NCI-H2029 (cell line): Measurements from ENCODE around the gene SALL3.

Experiments
- DNase-seq: peaks from one replicate; lab custom pipeline; 2025; lab: John Stamatoyannopoulos, UW

SALL3 gene

DNA sequence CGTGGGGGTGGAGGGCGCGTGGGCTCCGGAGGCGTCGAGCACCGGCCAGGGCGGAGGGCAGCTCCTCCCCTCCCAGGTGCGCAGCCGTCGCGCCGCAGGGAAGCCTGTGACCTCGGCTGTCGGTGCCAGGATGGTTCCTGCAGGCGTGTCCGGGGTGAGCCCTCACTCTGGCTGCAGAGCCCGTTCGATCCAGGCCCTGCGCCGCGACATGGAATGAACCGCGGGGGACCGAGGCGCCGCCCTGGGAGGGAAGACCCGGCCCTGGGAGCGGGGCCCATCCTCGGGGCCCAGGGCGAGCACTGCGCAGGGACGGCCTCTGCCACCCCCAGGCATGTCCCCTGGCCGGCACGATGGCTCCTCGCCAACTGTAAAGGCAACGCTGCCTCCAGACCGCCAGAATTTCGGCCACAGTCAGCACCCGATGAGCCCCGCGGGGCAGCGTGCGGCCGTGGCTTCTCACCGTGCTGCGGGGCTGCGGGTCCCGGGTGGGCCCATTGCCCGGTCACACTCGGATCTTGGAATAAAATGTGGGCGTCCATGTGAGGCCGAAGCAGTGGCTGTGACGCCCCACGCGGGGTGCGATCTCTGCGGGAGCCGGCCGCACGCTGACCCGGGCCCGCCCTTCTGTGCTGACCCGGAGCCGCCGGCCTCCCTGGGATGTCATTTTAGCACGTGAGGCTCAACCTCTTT lies 26.6 kb downstream of the SALL3 start:
- no peak for DNase-seq

DNA sequence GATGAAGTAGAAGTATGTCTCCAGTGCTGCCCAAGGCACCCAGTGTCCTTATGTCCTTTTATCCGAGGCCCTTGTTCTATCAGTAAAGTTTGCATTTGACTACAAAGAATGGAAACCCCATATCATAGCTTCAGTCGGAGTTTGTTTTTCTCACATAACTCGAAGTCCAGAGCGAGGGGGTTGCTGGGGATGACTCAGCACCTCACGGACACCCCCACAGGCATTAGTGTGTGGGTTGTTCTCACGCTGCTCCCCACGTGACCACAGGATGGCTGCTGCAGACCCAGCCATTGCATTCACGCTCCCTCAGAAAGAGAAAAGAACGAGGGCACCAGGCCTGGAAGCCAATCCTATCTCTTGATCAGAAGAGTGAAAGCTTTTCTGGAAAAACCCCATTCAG lies 27.8 kb downstream of the SALL3 start:
- DNase-seq = no peak

DNA sequence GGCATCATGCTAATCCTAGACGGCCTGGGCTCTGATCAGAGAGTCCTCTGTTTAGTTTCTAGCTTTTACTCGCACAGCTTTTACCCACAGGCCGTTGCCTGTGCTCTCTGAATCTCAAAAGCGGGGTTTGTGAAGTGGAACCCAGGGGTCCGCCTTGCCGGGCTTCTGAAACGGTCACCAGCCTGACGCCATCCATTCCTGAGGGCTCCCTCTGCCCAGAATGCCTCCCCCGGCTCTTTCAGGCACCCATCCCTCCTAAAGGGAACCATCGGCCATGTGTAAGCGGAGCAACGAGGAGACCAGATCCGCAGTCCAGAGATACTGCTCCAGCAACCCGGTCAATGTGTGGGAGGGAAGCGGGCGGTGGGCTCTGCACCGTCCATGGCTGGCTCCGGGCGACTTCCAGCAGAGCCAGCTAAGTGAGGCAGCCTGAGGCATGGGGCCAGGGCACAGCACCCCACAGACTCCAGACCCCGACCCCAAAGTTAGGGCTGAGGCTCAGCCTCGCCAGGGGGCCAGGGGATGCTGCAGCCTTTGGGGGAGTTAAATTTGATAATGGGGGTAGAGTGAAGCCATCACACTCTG lies 28.8 kb downstream of the SALL3 start:
- DNase-seq = no peak

DNA sequence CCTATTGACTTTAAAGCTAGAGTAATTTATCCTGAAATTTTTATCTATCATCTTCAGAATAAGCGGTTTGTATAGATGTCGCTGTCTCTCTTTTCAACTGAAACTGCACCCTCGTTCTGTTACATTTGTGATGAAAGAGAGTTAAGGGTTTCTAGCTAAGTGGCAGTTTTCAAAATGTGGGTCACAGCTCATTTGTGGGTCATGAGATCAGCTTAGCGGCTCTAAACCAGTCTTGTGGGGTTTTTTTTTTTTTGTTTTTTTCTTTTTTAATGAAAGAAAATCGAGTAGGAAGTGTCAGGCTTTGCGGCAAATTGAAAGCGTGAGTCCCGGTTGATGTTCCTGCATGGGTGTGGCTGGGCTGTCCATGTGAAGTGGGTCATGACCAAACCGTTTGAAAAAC lies 31.2 kb downstream of the SALL3 start:
- DNase-seq = no peak

DNA sequence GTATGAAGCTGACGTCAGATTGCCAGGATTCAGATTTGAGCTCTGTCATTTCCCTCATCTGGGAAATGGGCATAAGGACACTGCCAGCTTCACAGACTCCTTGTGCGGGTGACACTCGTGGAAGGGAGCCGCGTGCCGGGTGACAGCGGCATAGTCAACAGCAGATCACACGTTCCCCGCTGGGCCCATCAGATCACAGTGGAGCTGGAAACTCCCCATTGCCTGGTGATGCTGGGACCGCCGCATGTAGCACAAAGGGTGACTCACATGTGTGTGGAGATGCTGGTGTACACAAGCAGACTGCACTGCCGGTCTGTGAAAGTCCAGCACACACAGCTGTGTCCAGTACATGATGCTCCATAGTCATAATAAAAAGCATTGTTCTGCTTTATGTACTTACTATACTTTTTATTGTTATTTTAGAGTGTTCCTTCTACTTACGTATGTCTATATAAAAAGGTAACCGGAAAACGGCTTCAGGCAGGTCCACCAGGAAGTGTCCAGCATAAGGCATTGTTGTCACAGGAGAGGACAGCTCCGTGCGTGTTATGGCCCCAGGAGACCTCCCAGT lies 31.8 kb downstream of the SALL3 start:
- DNase-seq = no peak

DNA sequence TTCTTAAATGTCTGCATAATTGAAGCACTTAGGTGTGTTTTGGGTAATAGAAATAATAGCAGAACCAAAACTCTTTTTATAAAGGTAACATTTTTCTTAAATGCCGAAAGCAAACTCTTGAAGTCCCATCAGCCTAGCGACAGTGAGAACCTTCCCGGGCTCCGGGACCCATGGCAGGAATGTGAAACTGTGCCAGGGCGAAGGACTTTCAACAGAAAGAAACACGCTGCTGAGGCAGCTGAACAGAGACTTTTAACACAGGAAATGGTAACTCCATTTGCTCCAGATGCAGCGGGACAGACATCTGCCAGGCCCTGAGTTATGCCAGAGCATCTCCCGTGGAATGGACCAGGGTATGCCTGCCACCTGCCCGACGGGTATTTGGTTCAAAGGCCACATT lies 34.3 kb downstream of the SALL3 start:
- no peak for DNase-seq

DNA sequence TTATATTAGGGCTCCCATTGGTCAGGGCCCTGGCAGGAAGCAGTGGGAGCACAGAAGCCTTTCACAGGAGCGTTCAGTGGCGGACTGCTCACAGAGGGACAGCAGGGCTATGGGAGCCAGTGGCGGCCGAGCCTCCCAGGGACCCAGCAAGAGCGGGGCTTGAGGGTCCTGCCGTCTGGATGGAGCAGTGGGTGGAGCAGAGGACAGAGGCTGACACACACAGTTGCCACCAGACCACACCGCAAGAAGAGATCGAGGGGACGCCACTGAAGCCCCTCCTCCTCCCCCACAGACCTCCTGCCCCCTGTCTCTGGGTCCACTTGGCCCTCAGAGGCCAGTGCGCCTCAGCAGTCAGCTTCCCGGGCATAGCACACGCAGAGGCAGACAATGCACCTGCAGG lies 39.3 kb downstream of the SALL3 start:
- no peak for DNase-seq

DNA sequence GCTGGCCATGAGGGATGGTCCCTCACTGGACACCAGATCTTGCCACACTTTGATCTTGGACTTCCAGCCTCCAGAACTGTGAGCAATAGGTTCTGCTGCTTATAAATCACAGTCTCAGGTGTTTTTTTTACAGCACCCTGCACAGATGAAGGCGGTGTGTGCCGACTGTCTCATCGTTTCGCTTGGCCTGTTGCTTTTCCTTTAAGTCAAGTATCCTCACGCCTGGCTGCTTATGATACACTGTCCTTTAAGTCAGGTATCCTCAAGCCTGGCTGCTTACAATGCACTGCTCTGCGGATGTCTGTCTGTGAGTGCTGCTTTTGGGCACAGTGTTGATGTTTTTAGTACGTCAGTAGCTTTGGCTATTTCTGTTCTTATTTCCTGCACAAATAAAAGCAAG lies 40.3 kb downstream of the SALL3 start:
- DNase-seq = no peak

DNA sequence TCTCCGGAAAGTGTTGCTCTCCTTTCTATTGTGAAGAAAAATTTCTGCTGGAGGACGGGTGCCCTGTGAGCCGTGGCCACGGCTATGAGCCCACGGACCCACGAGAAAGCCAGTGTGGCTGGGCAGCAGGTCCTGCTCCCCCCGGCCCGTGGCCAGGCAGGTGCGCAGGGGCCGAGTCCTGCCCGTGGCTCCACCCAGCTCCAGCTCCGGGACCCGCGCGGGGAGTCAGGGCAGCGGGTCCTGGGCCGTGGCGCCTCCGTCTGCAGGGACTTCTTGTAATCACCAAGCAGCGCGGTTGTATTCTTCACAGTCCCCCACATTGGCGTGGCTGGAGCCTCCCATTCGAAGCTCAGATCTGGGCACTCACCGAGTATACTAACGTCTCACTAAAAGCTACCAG lies 43.0 kb downstream of the SALL3 start:
- DNase-seq = no peak

DNA sequence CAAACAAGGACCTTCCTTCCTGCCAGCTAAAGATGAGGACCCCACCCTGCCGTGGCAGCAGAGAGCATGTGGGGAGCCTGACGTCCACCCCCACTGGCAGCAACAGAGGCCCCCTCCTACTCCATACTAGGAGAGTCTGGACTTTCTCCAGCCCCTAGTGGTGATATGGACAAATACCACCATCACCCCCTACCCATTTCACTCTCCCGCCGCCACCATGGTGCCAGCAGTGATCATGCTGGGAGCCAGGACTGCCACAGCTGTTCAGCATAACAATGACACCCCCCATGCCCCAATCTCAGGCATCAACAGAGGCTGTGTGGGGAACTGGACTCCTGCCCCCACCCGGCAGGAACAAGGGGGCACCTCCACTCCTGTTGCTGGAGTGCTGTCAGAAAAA lies 46.9 kb downstream of the SALL3 start:
- no peak for DNase-seq

DNA sequence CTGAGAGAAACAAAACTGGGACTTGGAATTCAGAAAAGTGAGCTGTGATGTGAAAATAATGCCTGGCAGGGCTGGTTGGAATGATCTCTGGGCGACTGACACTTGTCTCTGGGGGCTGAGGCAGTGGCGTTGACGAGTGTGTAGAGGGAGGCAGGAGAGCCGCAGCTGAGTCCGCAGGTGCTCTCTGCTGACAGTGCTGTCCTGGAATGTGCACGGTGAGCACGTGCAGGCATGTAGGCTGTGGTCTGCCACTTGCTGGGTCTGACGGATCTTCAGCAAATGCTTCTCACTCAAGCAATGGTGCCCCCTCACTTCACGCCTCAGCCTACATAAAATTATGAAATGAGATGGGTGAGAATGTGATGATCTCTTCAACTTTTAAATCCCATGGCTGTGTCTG lies 51.1 kb downstream of the SALL3 start:
- no peak for DNase-seq

DNA sequence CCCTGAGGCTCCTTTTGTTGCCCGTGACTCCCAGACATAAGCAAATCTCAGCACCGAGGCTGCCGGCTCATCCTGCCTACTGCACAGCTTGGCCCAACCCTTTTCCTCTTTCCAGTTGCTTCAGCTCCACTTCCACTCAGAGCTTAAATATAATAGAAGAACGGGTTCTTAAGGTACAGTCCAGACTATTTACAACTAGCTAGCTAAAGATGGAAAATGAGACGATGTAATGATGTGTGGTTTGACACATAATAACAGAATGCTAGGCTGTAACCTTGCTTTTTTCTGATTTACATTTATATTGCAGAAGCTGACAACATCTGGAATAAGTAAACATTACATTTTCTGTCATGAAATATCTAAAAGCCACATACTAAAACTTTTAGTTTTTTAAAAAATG lies 62.7 kb downstream of the SALL3 start:
- no peak for DNase-seq

DNA sequence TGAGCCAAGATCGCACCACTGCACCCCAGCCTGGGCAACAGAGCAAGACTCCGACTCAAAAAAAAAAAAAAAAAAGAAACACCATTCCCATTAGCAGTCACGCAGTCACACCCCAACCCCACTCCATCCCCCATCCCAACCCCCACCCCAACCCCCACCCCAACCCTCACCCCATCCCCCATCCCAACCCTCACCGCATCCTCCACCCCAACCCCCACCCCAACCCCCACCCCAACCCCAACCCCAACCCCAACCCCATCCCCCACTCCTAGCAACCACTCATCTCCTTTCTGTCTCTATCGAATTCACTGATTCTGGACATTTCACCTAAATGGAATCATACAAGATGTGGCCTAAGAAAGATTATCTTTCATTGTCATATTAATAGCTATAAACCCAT lies 63.7 kb downstream of the SALL3 start:
- DNase-seq = no peak

DNA sequence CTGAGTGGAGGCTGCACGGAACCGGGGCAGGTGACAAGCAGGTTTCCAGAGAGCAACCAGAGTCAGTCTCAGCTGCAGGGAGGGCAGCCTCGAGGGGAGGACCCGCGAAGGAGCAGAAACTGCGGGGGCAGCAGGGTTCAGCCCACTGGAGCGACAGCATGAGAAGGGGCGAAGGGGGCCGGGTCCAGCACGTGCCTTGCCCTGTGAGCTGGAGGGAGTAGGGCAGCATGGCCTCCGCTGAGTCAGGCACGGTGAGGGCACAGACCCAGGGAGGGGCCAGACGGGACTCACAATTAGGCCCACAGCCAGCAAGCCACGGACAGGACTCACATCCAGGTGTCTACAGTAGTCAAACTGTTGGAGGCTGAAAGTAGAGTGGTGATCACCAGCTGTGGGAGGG lies 66.9 kb downstream of the SALL3 start:
- no peak for DNase-seq

DNA sequence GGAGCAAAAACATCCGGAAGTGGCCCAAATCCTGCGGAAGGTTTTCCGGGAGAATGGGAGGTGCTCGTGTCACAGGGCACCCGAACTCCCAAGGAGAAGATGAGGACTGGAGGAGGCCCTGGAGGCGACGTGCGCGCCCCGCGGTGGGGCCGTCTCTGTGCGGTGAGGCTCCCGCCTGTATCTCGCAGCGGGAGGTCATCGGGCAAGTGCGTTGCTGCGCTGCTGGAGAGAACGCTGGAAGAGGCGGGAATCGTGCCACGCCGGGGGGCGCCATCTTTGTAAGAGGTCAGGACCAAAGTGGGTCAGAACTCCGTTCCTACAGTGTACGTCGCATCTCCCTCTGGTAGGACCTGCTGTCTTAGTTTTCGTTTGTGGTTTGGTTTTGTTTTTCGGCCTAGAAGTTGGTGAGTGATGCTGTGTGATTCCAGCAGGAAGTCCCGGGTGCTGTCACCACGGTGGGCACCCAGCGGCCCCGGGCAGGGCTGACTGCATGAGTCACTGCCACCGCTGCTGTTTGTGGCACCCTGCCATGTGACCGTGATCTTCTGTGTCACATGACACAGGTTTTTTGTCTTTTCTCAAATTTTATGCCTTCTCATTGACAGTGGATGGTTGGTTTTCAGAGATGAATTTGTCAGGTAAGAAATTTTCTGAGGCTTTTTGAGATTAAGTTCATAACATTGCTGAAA lies 68.1 kb downstream of the SALL3 start:
- no peak for DNase-seq

DNA sequence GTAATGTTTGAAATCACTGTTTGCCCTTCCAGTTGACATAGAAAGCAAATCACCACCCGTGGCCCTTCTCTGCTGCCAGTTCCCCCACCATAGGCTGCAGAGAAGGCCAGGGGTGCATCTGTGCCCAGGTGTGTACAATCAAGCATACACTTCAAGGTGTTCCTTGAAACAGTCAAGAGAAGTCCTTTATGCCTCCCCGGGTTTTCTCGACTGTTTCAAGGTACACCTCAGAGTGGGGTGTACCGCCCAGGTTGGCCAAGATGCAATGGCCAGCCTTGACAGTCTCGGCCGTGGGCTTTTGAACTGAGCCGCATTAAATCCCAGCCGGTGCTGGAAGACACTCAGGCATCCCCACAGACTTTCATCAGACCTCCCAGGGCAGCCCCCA lies 68.6 kb downstream of the SALL3 start:
- DNase-seq = no peak

DNA sequence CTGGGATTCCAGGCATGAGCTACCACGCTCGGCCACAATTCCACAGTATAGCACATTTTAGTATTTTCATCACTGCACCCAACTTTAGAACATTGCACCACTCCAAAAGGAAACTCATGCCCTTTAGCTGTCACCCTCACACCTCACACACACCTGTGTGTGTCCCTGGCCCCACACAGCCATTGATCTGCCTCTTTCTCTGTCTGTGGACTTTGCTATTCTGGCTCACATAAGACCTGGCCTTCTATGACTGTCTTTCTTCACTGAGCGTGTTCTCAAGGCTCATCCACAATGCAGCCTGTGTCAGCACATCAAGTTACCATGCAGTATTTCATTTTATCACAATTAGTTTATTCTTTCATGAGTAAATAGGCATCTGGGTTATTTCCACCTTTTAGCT lies 69.9 kb downstream of the SALL3 start:
- DNase-seq = no peak
